HFFc6 (cell line): ENCODE measurements around the gene KCNJ10. TPM values are rescaled to one million over a fixed set of nuclear protein-coding genes. Genes with fewer than 3 reads are reported as not detected.

Experiments used
- DNase-seq: peaks from one replicate; pipeline ENCODE4 v3.0.0-alpha.2; 2018
- H3K27ac Mint-ChIP-seq: 2 replicates; pipeline ENCODE4 v1.8.0; 2020; ENCODE audit warnings: mild to moderate bottlenecking, mixed read lengths
- H3K27me3 Mint-ChIP-seq: 2 replicates; pipeline ENCODE4 v1.8.0; 2021; ENCODE audit warnings: mild to moderate bottlenecking, moderate library complexity, mixed read lengths; ENCODE audit not compliant: insufficient read depth
- H3K36me3 Mint-ChIP-seq: 2 replicates; pipeline ENCODE4 v1.8.0; 2021; ENCODE audit warnings: low read depth, mixed read lengths
- H3K4me1 Mint-ChIP-seq: 2 replicates; pipeline ENCODE4 v1.8.0; 2020; ENCODE audit warnings: low read depth, mixed read lengths
- H3K4me3 Mint-ChIP-seq: 2 replicates; pipeline ENCODE4 v1.8.0; 2020; ENCODE audit warnings: mild to moderate bottlenecking, moderate library complexity, mixed read lengths
- H3K9me3 Mint-ChIP-seq: 2 replicates; pipeline ENCODE4 v1.8.0; 2020; ENCODE audit warnings: mild to moderate bottlenecking, mixed read lengths
- CTCF ChIP-seq: fragments of 200-600 bp; sonication (generic); IDR thresholded peaks from 2 replicates; pipeline ENCODE4 v1.5.0; 2021; ENCODE audit warnings: antibody characterized with exemption, mild to moderate bottlenecking
- total RNA-seq, 6 experiments: library from RNA; stranded (reverse); fragmentation: NEBNext Ultra II Directional; extraction: Animal tissue kit (Norgen Biotek cat#: 25700); gene quantifications; 2 replicates in 1 of 6; 3 replicates in 5 of 6; pipeline ENCODE4 v1.2.3, GENCODE V29; 2021

The KCNJ10 gene
- total RNA-seq, 6 experiments from 2014 or later = not detected

- Mint-ChIP-seq H3K4me1 (peaks cover 44% of the 10 kb centered on the region), H3K27me3 (peaks cover 5% of the 10 kb centered on the region), H3K27ac (0 out of 2 replicates have a peak overlapping the region, but pooled peaks have one; percentile 6), H3K36me3 (no peaks in the 10 kb centered on the region), H3K9me3 (no peaks in the 10 kb centered on the region), H3K4me3 (peak overlapping the region; percentile 84)
- no peak for TF ChIP-seq CTCF
- peak; percentile 84 for DNase-seq
Measured at GRCh38 chr1:160098852-160099561, 29.0 kb upstream of the KCNJ10 start.

- peak; percentile 48 for DNase-seq
- no peaks in the 10 kb centered on the region for H3K36me3 Mint-ChIP-seq
- peak within 1 kb of the TSS; percentile 33 for H3K27ac Mint-ChIP-seq
- TF ChIP-seq CTCF = no peak
- H3K4me1 Mint-ChIP-seq = peaks cover 44% of the 10 kb centered on the region
- no peaks in the 10 kb centered on the region for H3K9me3 Mint-ChIP-seq
- peaks cover 5% of the 10 kb centered on the region for H3K27me3 Mint-ChIP-seq
- H3K4me3 Mint-ChIP-seq = peak within 1 kb of the TSS; percentile 84
Measured at GRCh38 chr1:160097911-160098851, 28.2 kb upstream of the KCNJ10 start, which contains the start of gene IGSF8. TSS of gene IGSF8 (minus strand) at chr1:160098619. CDS start at chr1:160098472, 147 bp downstream.

- no peak for DNase-seq
- no peaks in the 10 kb centered on the region for H3K9me3 Mint-ChIP-seq
- peak overlapping the region; percentile 84 for H3K4me3 Mint-ChIP-seq
- no peak for TF ChIP-seq CTCF
- H3K27me3 Mint-ChIP-seq = peaks cover 3% of the 10 kb centered on the region; the same call in 1 of the 2 replicates
- H3K27ac Mint-ChIP-seq = peak overlapping the region; percentile 33
- no peaks in the 10 kb centered on the region for H3K36me3 Mint-ChIP-seq
- H3K4me1 Mint-ChIP-seq = peaks cover 36% of the 10 kb centered on the region
Measured at GRCh38 chr1:160097151-160097910, 27.4 kb upstream of the KCNJ10 start.

- Mint-ChIP-seq H3K27me3 (peaks cover 6% of the 10 kb centered on the region), H3K9me3 (no peaks in the 10 kb centered on the region), H3K4me1 (peaks cover 31% of the 10 kb centered on the region), H3K36me3 (no peaks in the 10 kb centered on the region), H3K27ac (no peak overlapping the region), H3K4me3 (no peak overlapping the region; the same call in none of the 2 replicates)
- no peak for TF ChIP-seq CTCF
- DNase-seq = peak; percentile 67
Measured at GRCh38 chr1:160096274-160097116, 26.5 kb upstream of the KCNJ10 start.
